ENCODE results near the gene OR52N5. TPM values are rescaled to one million over a fixed set of nuclear protein-coding genes. Genes with fewer than 3 reads are reported as not detected.

Gene OR52N5
- total RNA-seq, 1 experiment from 2014 or later: not detected

GRCh38 chr11:5749836-5750235 is 33.3 kb downstream of the OR52N5 start (continued):
- TF ChIP-seq PRRX2 (CRISPR knock-in tag; IDR thresholded peaks at IDR 0.05) (no peak), SMAD3 (CRISPR knock-in tag; IDR thresholded peaks at IDR 0.05; ENCODE audit: borderline replicate concordance) (no peak), ATF6 (CRISPR knock-in tag; IDR thresholded peaks at IDR 0.05) (no peak), NR2C2 (CRISPR knock-in tag; IDR thresholded peaks at IDR 0.05) (no peak), FOXP1 (CRISPR knock-in tag; IDR thresholded peaks at IDR 0.05; ENCODE audit: borderline replicate concordance) (no peak), USF2 (CRISPR knock-in tag; IDR thresholded peaks at IDR 0.05) (no peak), ZNF121 (CRISPR knock-in tag; IDR thresholded peaks at IDR 0.05) (no peak), EMX1 (CRISPR knock-in tag; IDR thresholded peaks at IDR 0.05) (no peak), NR3C1 (CRISPR knock-in tag; conservative IDR thresholded peaks at IDR 0.05; ENCODE audit: low read depth) (no peak)
- TF ChIP-seq, protein P1, sequence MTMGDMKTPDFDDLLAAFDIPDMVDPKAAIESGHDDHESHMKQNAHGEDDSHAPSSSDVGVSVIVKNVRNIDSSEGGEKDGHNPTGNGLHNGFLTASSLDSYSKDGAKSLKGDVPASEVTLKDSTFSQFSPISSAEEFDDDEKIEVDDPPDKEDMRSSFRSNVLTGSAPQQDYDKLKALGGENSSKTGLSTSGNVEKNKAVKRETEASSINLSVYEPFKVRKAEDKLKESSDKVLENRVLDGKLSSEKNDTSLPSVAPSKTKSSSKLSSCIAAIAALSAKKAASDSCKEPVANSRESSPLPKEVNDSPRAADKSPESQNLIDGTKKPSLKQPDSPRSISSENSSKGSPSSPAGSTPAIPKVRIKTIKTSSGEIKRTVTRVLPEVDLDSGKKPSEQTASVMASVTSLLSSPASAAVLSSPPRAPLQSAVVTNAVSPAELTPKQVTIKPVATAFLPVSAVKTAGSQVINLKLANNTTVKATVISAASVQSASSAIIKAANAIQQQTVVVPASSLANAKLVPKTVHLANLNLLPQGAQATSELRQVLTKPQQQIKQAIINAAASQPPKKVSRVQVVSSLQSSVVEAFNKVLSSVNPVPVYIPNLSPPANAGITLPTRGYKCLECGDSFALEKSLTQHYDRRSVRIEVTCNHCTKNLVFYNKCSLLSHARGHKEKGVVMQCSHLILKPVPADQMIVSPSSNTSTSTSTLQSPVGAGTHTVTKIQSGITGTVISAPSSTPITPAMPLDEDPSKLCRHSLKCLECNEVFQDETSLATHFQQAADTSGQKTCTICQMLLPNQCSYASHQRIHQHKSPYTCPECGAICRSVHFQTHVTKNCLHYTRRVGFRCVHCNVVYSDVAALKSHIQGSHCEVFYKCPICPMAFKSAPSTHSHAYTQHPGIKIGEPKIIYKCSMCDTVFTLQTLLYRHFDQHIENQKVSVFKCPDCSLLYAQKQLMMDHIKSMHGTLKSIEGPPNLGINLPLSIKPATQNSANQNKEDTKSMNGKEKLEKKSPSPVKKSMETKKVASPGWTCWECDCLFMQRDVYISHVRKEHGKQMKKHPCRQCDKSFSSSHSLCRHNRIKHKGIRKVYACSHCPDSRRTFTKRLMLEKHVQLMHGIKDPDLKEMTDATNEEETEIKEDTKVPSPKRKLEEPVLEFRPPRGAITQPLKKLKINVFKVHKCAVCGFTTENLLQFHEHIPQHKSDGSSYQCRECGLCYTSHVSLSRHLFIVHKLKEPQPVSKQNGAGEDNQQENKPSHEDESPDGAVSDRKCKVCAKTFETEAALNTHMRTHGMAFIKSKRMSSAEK (CRISPR knock-in tag; IDR thresholded peaks at IDR 0.05; ENCODE audit: borderline replicate concordance): no peak
- TF ChIP-seq, protein P2, sequence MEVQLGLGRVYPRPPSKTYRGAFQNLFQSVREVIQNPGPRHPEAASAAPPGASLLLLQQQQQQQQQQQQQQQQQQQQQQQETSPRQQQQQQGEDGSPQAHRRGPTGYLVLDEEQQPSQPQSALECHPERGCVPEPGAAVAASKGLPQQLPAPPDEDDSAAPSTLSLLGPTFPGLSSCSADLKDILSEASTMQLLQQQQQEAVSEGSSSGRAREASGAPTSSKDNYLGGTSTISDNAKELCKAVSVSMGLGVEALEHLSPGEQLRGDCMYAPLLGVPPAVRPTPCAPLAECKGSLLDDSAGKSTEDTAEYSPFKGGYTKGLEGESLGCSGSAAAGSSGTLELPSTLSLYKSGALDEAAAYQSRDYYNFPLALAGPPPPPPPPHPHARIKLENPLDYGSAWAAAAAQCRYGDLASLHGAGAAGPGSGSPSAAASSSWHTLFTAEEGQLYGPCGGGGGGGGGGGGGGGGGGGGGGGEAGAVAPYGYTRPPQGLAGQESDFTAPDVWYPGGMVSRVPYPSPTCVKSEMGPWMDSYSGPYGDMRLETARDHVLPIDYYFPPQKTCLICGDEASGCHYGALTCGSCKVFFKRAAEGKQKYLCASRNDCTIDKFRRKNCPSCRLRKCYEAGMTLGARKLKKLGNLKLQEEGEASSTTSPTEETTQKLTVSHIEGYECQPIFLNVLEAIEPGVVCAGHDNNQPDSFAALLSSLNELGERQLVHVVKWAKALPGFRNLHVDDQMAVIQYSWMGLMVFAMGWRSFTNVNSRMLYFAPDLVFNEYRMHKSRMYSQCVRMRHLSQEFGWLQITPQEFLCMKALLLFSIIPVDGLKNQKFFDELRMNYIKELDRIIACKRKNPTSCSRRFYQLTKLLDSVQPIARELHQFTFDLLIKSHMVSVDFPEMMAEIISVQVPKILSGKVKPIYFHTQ (CRISPR knock-in tag; IDR thresholded peaks at IDR 0.05): no peak

DNA sequence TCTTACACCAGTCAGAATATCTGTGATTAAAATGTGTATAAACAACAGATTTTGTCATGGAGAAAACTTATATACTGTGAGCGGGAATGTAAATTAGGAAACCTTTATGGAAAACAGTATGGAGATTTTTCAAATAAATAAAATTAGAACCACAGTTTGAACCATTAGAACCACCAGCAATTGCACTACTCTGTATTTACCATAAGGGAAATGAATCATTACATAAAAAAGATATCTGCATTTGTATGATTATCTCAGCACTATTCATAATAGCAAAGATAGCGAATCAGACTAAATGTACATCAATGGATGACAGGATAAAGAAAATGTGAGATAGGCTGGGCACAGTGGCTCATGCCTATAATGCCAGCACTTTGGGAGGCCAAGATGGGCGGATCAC is 36.5 kb downstream of the OR52N5 start:
- no peaks in the 10 kb centered on the region for H3K27me3 Mint-ChIP-seq (ENCODE audit: low read depth)
- no peaks in the 10 kb centered on the region for H3K9me3 Mint-ChIP-seq
- CTCF ChIA-PET: interaction anchor here (1.4 kb wide), 1 partner anchor 1024 kb away, joined by 3 read pairs; no protein-coding TSS in a partner anchor
- H3K36me3 Mint-ChIP-seq: no peaks in the 10 kb centered on the region
- no peak overlapping the region for H3K27ac Mint-ChIP-seq
- POLR2A ChIA-PET: no interaction called here
- H3K4me1 Mint-ChIP-seq: no peaks in the 10 kb centered on the region
- DNase-seq (ENCODE audit: low spot score) (no peak), ATAC-seq (no peak)
- H3K4me3 Mint-ChIP-seq: no peak overlapping the region
- TF ChIP-seq ZNF671 (CRISPR knock-in tag; IDR thresholded peaks at IDR 0.05) (no peak), ZNF281 (CRISPR knock-in tag; IDR thresholded peaks at IDR 0.05) (no peak), ZNF416 (CRISPR knock-in tag; IDR thresholded peaks at IDR 0.05) (no peak), ZNF423 (CRISPR knock-in tag; IDR thresholded peaks at IDR 0.05) (no peak), USF2 (CRISPR knock-in tag; IDR thresholded peaks at IDR 0.05) (no peak)
- TF ChIP-seq, protein P1 (CRISPR knock-in tag; IDR thresholded peaks at IDR 0.05; ENCODE audit: borderline replicate concordance): no peak
- TF ChIP-seq, protein P3, sequence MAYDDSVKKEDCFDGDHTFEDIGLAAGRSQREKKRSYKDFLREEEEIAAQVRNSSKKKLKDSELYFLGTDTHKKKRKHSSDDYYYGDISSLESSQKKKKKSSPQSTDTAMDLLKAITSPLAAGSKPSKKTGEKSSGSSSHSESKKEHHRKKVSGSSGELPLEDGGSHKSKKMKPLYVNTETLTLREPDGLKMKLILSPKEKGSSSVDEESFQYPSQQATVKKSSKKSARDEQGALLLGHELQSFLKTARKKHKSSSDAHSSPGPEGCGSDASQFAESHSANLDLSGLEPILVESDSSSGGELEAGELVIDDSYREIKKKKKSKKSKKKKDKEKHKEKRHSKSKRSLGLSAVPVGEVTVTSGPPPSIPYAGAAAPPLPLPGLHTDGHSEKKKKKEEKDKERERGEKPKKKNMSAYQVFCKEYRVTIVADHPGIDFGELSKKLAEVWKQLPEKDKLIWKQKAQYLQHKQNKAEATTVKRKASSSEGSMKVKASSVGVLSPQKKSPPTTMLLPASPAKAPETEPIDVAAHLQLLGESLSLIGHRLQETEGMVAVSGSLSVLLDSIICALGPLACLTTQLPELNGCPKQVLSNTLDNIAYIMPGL (CRISPR knock-in tag; IDR thresholded peaks at IDR 0.05): no peak

Measured in WTC11 (cell line).